ENCODE data around the gene BACE2.
"Not testable (repeated sequence)": the region's sequence is repeated elsewhere in the genome, so short reads cannot be mapped to it uniquely, and the experiment has no call there.

The BACE2 gene

GRCh38 chr21:41197582-41197981 lies 29.6 kb downstream of the BACE2 start:
- ATAC-seq: no peak
- TF ChIP-seq ZNF70 (CRISPR knock-in tag; IDR thresholded peaks at IDR 0.05) (no peak), CSRNP3 (CRISPR knock-in tag; IDR thresholded peaks at IDR 0.05) (no peak)

GRCh38 chr21:41198647-41199046 lies 30.7 kb downstream of the BACE2 start:
- ATAC-seq: not testable (repeated sequence)

GRCh38 chr21:41199123-41199522 lies 31.2 kb downstream of the BACE2 start:
- TF ChIP-seq PATZ1 (CRISPR knock-in tag; IDR thresholded peaks at IDR 0.05; ENCODE audit: borderline replicate concordance) (no peak), OSR1 (CRISPR knock-in tag; IDR thresholded peaks at IDR 0.05) (no peak), ZNF70 (CRISPR knock-in tag; IDR thresholded peaks at IDR 0.05) (no peak), ZC3H10 (CRISPR knock-in tag; IDR thresholded peaks at IDR 0.05) (no peak), ESRRG (CRISPR knock-in tag; IDR thresholded peaks at IDR 0.05) (no peak), POU6F1 (CRISPR knock-in tag; IDR thresholded peaks at IDR 0.05; ENCODE audit: borderline replicate concordance, low read depth) (no peak), SNAI2 (CRISPR knock-in tag; IDR thresholded peaks at IDR 0.05) (no peak), RARB (CRISPR knock-in tag; IDR thresholded peaks at IDR 0.05) (no peak), GLIS3 (CRISPR knock-in tag; IDR thresholded peaks at IDR 0.05) (no peak), ISL1 (CRISPR knock-in tag; IDR thresholded peaks at IDR 0.05) (no peak), ZNF565 (CRISPR knock-in tag; conservative IDR thresholded peaks at IDR 0.05; ENCODE audit: low read depth) (no peak), CREB5 (CRISPR knock-in tag; IDR thresholded peaks at IDR 0.05; ENCODE audit: low read depth) (no peak), TCF4 (CRISPR knock-in tag; IDR thresholded peaks at IDR 0.05; ENCODE audit: borderline replicate concordance) (no peak), ZNF8 (CRISPR knock-in tag; IDR thresholded peaks at IDR 0.05) (no peak), BACH2 (CRISPR knock-in tag; IDR thresholded peaks at IDR 0.05; ENCODE audit: borderline replicate concordance) (no peak), TSHZ2 (CRISPR knock-in tag; IDR thresholded peaks at IDR 0.05) (no peak)
- no peak for ATAC-seq

GRCh38 chr21:41199588-41199987 lies 31.6 kb downstream of the BACE2 start:
- no peak for ATAC-seq
- TF ChIP-seq ZNF565 (CRISPR knock-in tag; conservative IDR thresholded peaks at IDR 0.05; ENCODE audit: low read depth): no peak
- TF ChIP-seq CREB5 (CRISPR knock-in tag; IDR thresholded peaks at IDR 0.05; ENCODE audit: low read depth): no peak
- no peak for TF ChIP-seq ESRRG (CRISPR knock-in tag; IDR thresholded peaks at IDR 0.05)
- no peak for TF ChIP-seq ARNTL (CRISPR knock-in tag; IDR thresholded peaks at IDR 0.05; ENCODE audit: borderline replicate concordance, low read depth)
- no peak for TF ChIP-seq ZC3H10 (CRISPR knock-in tag; IDR thresholded peaks at IDR 0.05)
- no peak for TF ChIP-seq SNAI2 (CRISPR knock-in tag; IDR thresholded peaks at IDR 0.05)
- no peak for TF ChIP-seq POU6F1 (CRISPR knock-in tag; IDR thresholded peaks at IDR 0.05; ENCODE audit: borderline replicate concordance, low read depth)
- no peak for TF ChIP-seq PPARA (CRISPR knock-in tag; IDR thresholded peaks at IDR 0.05; ENCODE audit: borderline replicate concordance)
- no peak for TF ChIP-seq ZNF70 (CRISPR knock-in tag; IDR thresholded peaks at IDR 0.05)
- TF ChIP-seq TOX (CRISPR knock-in tag; IDR thresholded peaks at IDR 0.05; ENCODE audit: borderline replicate concordance): no peak
- TF ChIP-seq RARB (CRISPR knock-in tag; IDR thresholded peaks at IDR 0.05): no peak

Measured in SK-N-SH treated with all-trans-retinoic acid at 6 μM for 48 hours (cell line).